Measurements from ENCODE around the gene RFC2. TPM values are rescaled to one million over a fixed set of nuclear protein-coding genes. Genes with fewer than 3 reads are reported as not detected.
A peak's percentile ranks its signal among the peaks of the same experiment; 100 is the strongest.

Gene RFC2
- total RNA-seq: 37.7 TPM

- peak; percentile 88 to 98 for DNase-seq (ENCODE audit: low spot score in 2 of 2)
- H3K4me3 ChIP-seq: peak within 1 kb of the TSS; percentile 77 to 90
- peak within 1 kb of the TSS; percentile 91 to 95 for H3K27ac ChIP-seq
- peaks cover 4 to 25% of the 10 kb centered on the region in 2 donors for H3K4me1 ChIP-seq
- H3K36me3 ChIP-seq: peaks cover 5 to 18% of the 10 kb centered on the region in 2 donors
- no peaks in the 10 kb centered on the region for H3K27me3 ChIP-seq
- intact Hi-C loops (cut with DNase I): loop anchor here (2.0 to 5.0 kb wide), 3 partner anchors 19 to 228 kb away; no protein-coding TSS in a partner anchor
- H3K9me3 ChIP-seq: no peaks in the 10 kb centered on the region
- TF ChIP-seq, protein P1, sequence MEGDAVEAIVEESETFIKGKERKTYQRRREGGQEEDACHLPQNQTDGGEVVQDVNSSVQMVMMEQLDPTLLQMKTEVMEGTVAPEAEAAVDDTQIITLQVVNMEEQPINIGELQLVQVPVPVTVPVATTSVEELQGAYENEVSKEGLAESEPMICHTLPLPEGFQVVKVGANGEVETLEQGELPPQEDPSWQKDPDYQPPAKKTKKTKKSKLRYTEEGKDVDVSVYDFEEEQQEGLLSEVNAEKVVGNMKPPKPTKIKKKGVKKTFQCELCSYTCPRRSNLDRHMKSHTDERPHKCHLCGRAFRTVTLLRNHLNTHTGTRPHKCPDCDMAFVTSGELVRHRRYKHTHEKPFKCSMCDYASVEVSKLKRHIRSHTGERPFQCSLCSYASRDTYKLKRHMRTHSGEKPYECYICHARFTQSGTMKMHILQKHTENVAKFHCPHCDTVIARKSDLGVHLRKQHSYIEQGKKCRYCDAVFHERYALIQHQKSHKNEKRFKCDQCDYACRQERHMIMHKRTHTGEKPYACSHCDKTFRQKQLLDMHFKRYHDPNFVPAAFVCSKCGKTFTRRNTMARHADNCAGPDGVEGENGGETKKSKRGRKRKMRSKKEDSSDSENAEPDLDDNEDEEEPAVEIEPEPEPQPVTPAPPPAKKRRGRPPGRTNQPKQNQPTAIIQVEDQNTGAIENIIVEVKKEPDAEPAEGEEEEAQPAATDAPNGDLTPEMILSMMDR (IDR thresholded peaks at IDR 0.05): peak in 1 of 3 experiments; percentile 65
Observed at GRCh38 chr7:74254129-74254857, at the start of gene RFC2. TSS of gene RFC2 (minus strand) at chr7:74254399. CDS start at chr7:74254383, 16 bp downstream.

GRCh38 chr7:74302745-74303221 lies 48.6 kb upstream of the RFC2 start:
- no peak for DNase-seq (ENCODE audit: low spot score in 2 of 2)
- Histone ChIP-seq H3K27ac (peak overlapping the region; percentile 43 to 71), H3K4me3 (no peak overlapping the region), H3K4me1 (peaks cover 9 to 36% of the 10 kb centered on the region in 2 donors), H3K36me3 (no peaks in the 10 kb centered on the region), H3K9me3 (no peaks in the 10 kb centered on the region), H3K27me3 (no peaks in the 10 kb centered on the region)
- intact Hi-C loops (cut with DNase I): no loop called here
- TF ChIP-seq, protein P1 (IDR thresholded peaks at IDR 0.05): no peak

- no peak for DNase-seq (ENCODE audit: low spot score in 2 of 2)
- intact Hi-C loops (cut with DNase I): no loop called here
- H3K27ac ChIP-seq: no peak overlapping the region
- TF ChIP-seq, protein P1 (IDR thresholded peaks at IDR 0.05): no peak
- H3K4me3 ChIP-seq: no peak overlapping the region
- H3K27me3 ChIP-seq: no peaks in the 10 kb centered on the region
- no peaks in the 10 kb centered on the region for H3K9me3 ChIP-seq
- H3K4me1 ChIP-seq: peaks cover 0 to 18% of the 10 kb centered on the region in 2 donors
- H3K36me3 ChIP-seq: no peaks in the 10 kb centered on the region
Observed at GRCh38 chr7:74300926-74301325, 46.7 kb upstream of the RFC2 start.

DNA sequence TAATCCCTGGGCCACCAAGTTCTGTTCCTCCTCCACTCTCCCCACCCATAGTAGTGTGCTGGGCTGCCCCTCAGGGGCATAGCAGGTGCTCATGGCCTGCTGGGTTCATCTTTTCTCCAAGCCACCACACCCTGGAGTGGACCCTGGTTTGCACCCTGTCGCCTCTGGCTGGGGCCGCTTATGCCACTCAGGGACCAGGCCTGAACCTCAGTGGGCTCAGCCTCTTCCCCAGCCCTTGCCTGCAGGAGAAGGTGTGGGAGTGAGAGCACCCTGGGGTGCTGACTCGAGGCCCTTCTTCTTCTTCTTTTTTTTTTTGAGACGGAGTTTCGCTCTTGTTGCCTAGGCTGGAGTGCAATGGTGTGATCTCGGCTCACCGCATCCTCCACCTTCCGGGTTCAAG lies 45.2 kb upstream of the RFC2 start:
- intact Hi-C loops (cut with DNase I): no loop called here
- DNase-seq (ENCODE audit: low spot score in 2 of 2): no peak
- Histone ChIP-seq H3K27ac (peak overlapping the region in 1 of 2 donors; percentile 37), H3K4me1 (peaks cover 0 to 25% of the 10 kb centered on the region in 2 donors), H3K36me3 (no peaks in the 10 kb centered on the region), H3K27me3 (no peaks in the 10 kb centered on the region), H3K9me3 (no peaks in the 10 kb centered on the region), H3K4me3 (no peak overlapping the region)
- TF ChIP-seq, protein P1 (IDR thresholded peaks at IDR 0.05): no peak

DNA sequence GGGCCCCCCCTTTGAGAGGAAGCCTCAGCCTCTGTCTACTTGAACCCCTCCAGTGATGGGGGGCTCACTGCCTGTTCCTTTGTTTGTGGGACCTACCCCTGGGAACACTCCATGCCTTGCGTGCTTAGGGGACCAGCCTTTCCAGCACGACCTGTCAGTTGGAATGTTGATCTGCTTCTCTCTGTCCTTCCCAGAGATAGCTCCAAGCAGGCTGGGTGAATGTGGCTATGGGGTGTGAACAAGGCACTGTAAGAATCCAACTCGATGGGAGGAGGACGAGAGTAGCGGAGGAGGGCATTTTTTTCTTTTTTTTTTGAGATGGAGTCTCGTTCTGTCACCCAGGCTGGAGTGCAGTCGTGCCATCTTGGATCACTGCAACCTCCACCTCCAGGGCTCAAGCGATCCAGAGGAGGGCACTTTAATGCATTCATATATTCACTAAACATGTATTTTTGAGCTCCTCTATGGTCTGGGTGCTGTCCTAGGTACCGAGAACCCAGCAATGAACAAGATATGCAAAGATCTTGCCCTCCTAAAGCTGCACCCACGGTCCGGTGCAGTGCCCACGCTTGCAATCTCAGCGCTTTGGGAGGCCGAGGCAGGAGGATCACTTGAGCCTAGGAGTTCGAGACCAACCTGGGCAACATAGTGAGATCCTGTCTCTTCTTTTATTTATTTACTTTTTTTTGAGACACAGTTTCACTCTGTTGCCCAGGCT lies 43.5 kb upstream of the RFC2 start:
- Histone ChIP-seq H3K4me3 (no peak overlapping the region), H3K9me3 (no peaks in the 10 kb centered on the region), H3K4me1 (peaks cover 5 to 31% of the 10 kb centered on the region in 2 donors), H3K27me3 (no peaks in the 10 kb centered on the region), H3K36me3 (no peaks in the 10 kb centered on the region), H3K27ac (no peak overlapping the region)
- intact Hi-C loops (cut with DNase I): no loop called here
- TF ChIP-seq, protein P1 (IDR thresholded peaks at IDR 0.05): no peak
- DNase-seq (ENCODE audit: low spot score in 2 of 2): no peak

Measured in ascending aorta (tissue), 2 donors.